K562 (cell line): ENCODE measurements around the gene TBC1D17. TPM values are rescaled to one million over a fixed set of nuclear protein-coding genes. Genes with fewer than 3 reads are reported as not detected.

ENCODE experiments used
- CAMTA2 ChIP-seq: fragments of 250-450 bp; sonication (Bioruptor Pico); conservative IDR thresholded peaks from 2 replicates; pipeline ENCODE4 v1.5.1; 2022
- CREM ChIP-seq: IDR thresholded peaks from 2 replicates; pipeline ENCODE4 v1.6.1; 2014; ENCODE audit warnings: antibody characterized with exemption, low read depth
- CTBP1 ChIP-seq: fragments of 450-650 bp; IDR thresholded peaks from 2 replicates; pipeline ENCODE4 v1.6.1; 2016; ENCODE audit warnings: borderline replicate concordance
- ETS2 ChIP-seq: IDR thresholded peaks from 2 replicates; pipeline ENCODE4 v1.6.1; 2016; ENCODE audit warnings: borderline replicate concordance, missing genetic modification characterization, mild to moderate bottlenecking, moderate library complexity, missing compliant biosample characterization; ENCODE audit not compliant: poor library complexity, severe bottlenecking
- FOS ChIP-seq: IDR thresholded peaks from 3 replicates; pipeline ENCODE4 v1.6.1; 2011; ENCODE audit not compliant: insufficient read length; ENCODE audit errors: extremely low read depth
- FOSL1 ChIP-seq: fragments of 200-800 bp; sonication (Bioruptor generic); conservative IDR thresholded peaks from 2 replicates; pipeline ENCODE4 v1.6.1; 2016; ENCODE audit warnings: missing genetic modification characterization, missing compliant biosample characterization
- FOXK2 ChIP-seq, 2 experiments: fragments of 450-650 bp; IDR thresholded peaks in 1 of 2; conservative IDR thresholded peaks in 1 of 2; 2 replicates each; pipeline ENCODE4 v1.6.1; 2016; ENCODE audit warnings: low read depth in 2 of 2, mild to moderate bottlenecking in 1 of 2
- FOXP1 ChIP-seq: sonication (generic); formaldehyde crosslinking; IDR thresholded peaks from 2 replicates; pipeline ENCODE4 v1.8.0; 2022; ENCODE audit warnings: mild to moderate bottlenecking, missing genetic modification reagents
- HDAC3 ChIP-seq: fragments of 450-650 bp; IDR thresholded peaks from 2 replicates; pipeline ENCODE4 v1.6.1; 2018; ENCODE audit warnings: borderline replicate concordance, mild to moderate bottlenecking, moderate library complexity; ENCODE audit not compliant: partially characterized antibody
- HMG20B ChIP-seq: fragments of 250-450 bp; sonication (Bioruptor Pico); IDR thresholded peaks from 2 replicates; pipeline ENCODE4 v1.5.0; 2021; ENCODE audit warnings: mild to moderate bottlenecking
- IRF2 ChIP-seq: sonication (generic); formaldehyde crosslinking; IDR thresholded peaks from 2 replicates; pipeline ENCODE4 v1.8.1; 2022; ENCODE audit warnings: mild to moderate bottlenecking, missing genetic modification reagents
- JUNB ChIP-seq: fragments of 450-650 bp; formaldehyde crosslinking; conservative IDR thresholded peaks from 2 replicates; pipeline ENCODE4 v1.4.0; 2020; ENCODE audit warnings: mild to moderate bottlenecking
- KLF16 ChIP-seq: IDR thresholded peaks from 2 replicates; pipeline ENCODE4 v1.6.1; 2016; ENCODE audit warnings: antibody characterized with exemption
- L3MBTL2 ChIP-seq: fragments of 450-650 bp; IDR thresholded peaks from 2 replicates; pipeline ENCODE4 v1.6.1; 2016; ENCODE audit warnings: mild to moderate bottlenecking, moderate library complexity
- NONO ChIP-seq, 2 experiments: fragments of 200-400 bp in 1 of 2; fragments of 450-650 bp in 1 of 2; formaldehyde crosslinking in 1 of 2; IDR thresholded peaks; 2 replicates each; pipeline ENCODE4 v1.6.1; 2017; ENCODE audit warnings: low read depth in 2 of 2, mild to moderate bottlenecking in 2 of 2, moderate library complexity in 2 of 2, low read length in 1 of 2
- NR2F6 ChIP-seq: fragments of 450-650 bp; formaldehyde crosslinking; IDR thresholded peaks from 2 replicates; pipeline ENCODE4 v1.4.0; 2020; ENCODE audit warnings: mild to moderate bottlenecking
- NR3C1 ChIP-seq: sonication (generic); formaldehyde crosslinking; IDR thresholded peaks from 2 replicates; pipeline ENCODE4 v1.8.1; 2022; ENCODE audit warnings: missing genetic modification reagents
- PCBP2 ChIP-seq: fragments of 200-400 bp; formaldehyde crosslinking; IDR thresholded peaks from 2 replicates; pipeline ENCODE4 v1.6.1; 2018; ENCODE audit warnings: low read length, low read depth, mild to moderate bottlenecking, moderate library complexity; ENCODE audit not compliant: poor library complexity, severe bottlenecking
- POLR2A ChIP-seq: fragments of 450-650 bp; conservative IDR thresholded peaks from 2 replicates; pipeline ENCODE4 v1.6.1; 2016
- POLR2AphosphoS5 ChIP-seq: IDR thresholded peaks from 2 replicates; pipeline ENCODE4 v1.6.1; 2011; ENCODE audit warnings: mild to moderate bottlenecking, low read depth, low read length, moderate library complexity; ENCODE audit not compliant: control insufficient read depth, insufficient read depth
- PTTG1 ChIP-seq: fragments of 450-650 bp; IDR thresholded peaks from 2 replicates; pipeline ENCODE4 v1.6.1; 2016; ENCODE audit warnings: low read depth, mild to moderate bottlenecking, missing genetic modification characterization, missing compliant biosample characterization
- RBM22 ChIP-seq: fragments of 200-400 bp; formaldehyde crosslinking; IDR thresholded peaks from 2 replicates; pipeline ENCODE4 v1.6.1; 2018; ENCODE audit warnings: low read length, low read depth; ENCODE audit not compliant: poor library complexity, severe bottlenecking
- RCOR1 ChIP-seq, 2 experiments: IDR thresholded peaks; 2 replicates each; pipeline ENCODE4 v1.6.1; 2012; ENCODE audit warnings: low read depth in 2 of 2, low read length in 2 of 2, borderline replicate concordance in 1 of 2, improper control_type of control experiment in 1 of 2
- THRAP3 ChIP-seq: fragments of 450-650 bp; IDR thresholded peaks from 2 replicates; pipeline ENCODE4 v1.6.1; 2016; ENCODE audit warnings: mild to moderate bottlenecking, inconsistent platforms, borderline replicate concordance
- XRCC3 ChIP-seq: fragments of 450-650 bp; IDR thresholded peaks from 2 replicates; pipeline ENCODE4 v1.6.1; 2017; ENCODE audit warnings: mild to moderate bottlenecking, moderate library complexity
- ZFP36 ChIP-seq: fragments of 150-350 bp; IDR thresholded peaks from 2 replicates; pipeline ENCODE4 v1.6.1; 2018; ENCODE audit warnings: low read length, low read depth; ENCODE audit not compliant: partially characterized antibody
- ZNF140 ChIP-seq: fragments of 250-450 bp; sonication (Bioruptor Pico); IDR thresholded peaks from 2 replicates; pipeline ENCODE4 v1.8.0; 2021; ENCODE audit warnings: moderate library complexity, mild to moderate bottlenecking, inconsistent platforms
- ZNF212 ChIP-seq: fragments of 450-650 bp; formaldehyde crosslinking; IDR thresholded peaks from 2 replicates; pipeline ENCODE4 v1.4.0; 2020; ENCODE audit warnings: mild to moderate bottlenecking
- ZNF347 ChIP-seq: fragments of 450-650 bp; formaldehyde crosslinking; IDR thresholded peaks from 2 replicates; pipeline ENCODE4 v1.4.0; 2020; ENCODE audit warnings: low read depth, mild to moderate bottlenecking, moderate library complexity
- ZNF436 ChIP-seq: fragments of 250-450, 450-650 bp; sonication (Bioruptor Pico); formaldehyde crosslinking; IDR thresholded peaks from 2 replicates; pipeline ENCODE4 v1.7.0; 2020; ENCODE audit warnings: mild to moderate bottlenecking
- polyA plus RNA-seq, 8 experiments: library from polyadenylated mRNA; depleted of rRNA in 4 of 8; stranded (reverse) in 5 of 8; unstranded in 3 of 8; fragments of >200 nt; fragmentation: Nextera tagmentation in 2 of 8; fragmentation: Illumina TruSeq in 1 of 8; extraction: Ambion mirVana in 2 of 8; extraction: Trizol in 1 of 8; gene quantifications; 2 replicates each; pipeline versions ENCODE4 v1.2.1 to v1.2.3, GENCODE V29; 2011 to 2014; ENCODE audit warnings: inconsistent platforms in 1 of 8, missing spikeins in 1 of 8
- total RNA-seq, 7 experiments: library from RNA; depleted of rRNA in 6 of 7; stranded (reverse); fragments of >200 nt in 6 of 7; fragmentation: Illumina TruSeq in 2 of 7; extraction: Trizol in 2 of 7; gene quantifications; 2 replicates each; pipeline versions ENCODE4 v1.2.1 to v1.2.3, GENCODE V29; 2011 to 2021; ENCODE audit warnings: low replicate concordance in 1 of 7
- TF ChIP-seq, protein P1 (sequence below): fragments of 450-650 bp; conservative IDR thresholded peaks from 2 replicates; pipeline ENCODE4 v1.6.1; 2016; ENCODE audit warnings: missing genetic modification characterization, low read depth, mild to moderate bottlenecking, missing compliant biosample characterization, moderate library complexity

Gene TBC1D17
- total and polyA plus RNA-seq, 9 of the 15 experiments (the other 6 are each of a cell fraction or from before 2014, with no cell fraction given) = 0.42 to 16.0 (median 3.8) TPM

GRCh38 chr19:49850487-49851342 is 26.8 kb upstream of the TBC1D17 start, which contains the start of gene PTOV1 (continued):
- TF ChIP-seq FOXP1 (CRISPR knock-in tag) (no peak; the same call in none of the 2 replicates), RCOR1 (IDR thresholded peaks at IDR 0.05; ENCODE audit: borderline replicate concordance in 1 of 2, low read depth in 2 of 2, low read length in 2 of 2) (no peak), PCBP2 (no peak), ZNF212 (CRISPR knock-in tag) (no peak), NR2F6 (peak; percentile 78; the same call in 1 of the 2 replicates), HMG20B (CRISPR knock-in tag) (no peak), POLR2AphosphoS5 (peak; percentile 45), JUNB (CRISPR knock-in tag) (no peak; the same call in 1 of the 2 replicates), ZNF436 (CRISPR knock-in tag) (no peak), NONO (IDR thresholded peaks at IDR 0.05; ENCODE audit: low read depth in 2 of 2, low read length in 1 of 2) (peak in 1 of 2 experiments; percentile 98; a peak in 2 of 4 replicates), CAMTA2 (CRISPR knock-in tag) (no peak), FOXK2 (conservative IDR thresholded peaks at IDR 0.05 in 1 of 2, IDR thresholded peaks at IDR 0.05 in 1 of 2; ENCODE audit: low read depth in 2 of 2) (peak in 1 of 2 experiments; percentile 98; a peak in 2 of 4 replicates), FOS (no peak), RBM22 (no peak), CTBP1 (peak; percentile 75), PTTG1 (no peak), HDAC3 (no peak), ZFP36 (no peak), ETS2 (tag) (no peak), CREM (peak; percentile 97), POLR2A (peak; percentile 81), XRCC3 (no peak), THRAP3 (no peak), KLF16 (no peak), L3MBTL2 (peak; percentile 74), ZNF347 (CRISPR knock-in tag) (no peak), ZNF140 (CRISPR knock-in tag) (no peak), NR3C1 (CRISPR knock-in tag) (peak; percentile 53; the same call in 1 of the 2 replicates), FOSL1 (tag) (peak; percentile 82), IRF2 (CRISPR knock-in tag) (0 out of 2 replicates have a peak, but pooled peaks have one; percentile 51)
- TF ChIP-seq, protein P1, sequence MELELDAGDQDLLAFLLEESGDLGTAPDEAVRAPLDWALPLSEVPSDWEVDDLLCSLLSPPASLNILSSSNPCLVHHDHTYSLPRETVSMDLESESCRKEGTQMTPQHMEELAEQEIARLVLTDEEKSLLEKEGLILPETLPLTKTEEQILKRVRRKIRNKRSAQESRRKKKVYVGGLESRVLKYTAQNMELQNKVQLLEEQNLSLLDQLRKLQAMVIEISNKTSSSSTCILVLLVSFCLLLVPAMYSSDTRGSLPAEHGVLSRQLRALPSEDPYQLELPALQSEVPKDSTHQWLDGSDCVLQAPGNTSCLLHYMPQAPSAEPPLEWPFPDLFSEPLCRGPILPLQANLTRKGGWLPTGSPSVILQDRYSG (tag) = peak; percentile 92
